Activated B cell treated with CpG ODN at 0.5 μM for 24 hours (primary cell): ENCODE measurements around the gene CPA3. TPM values are rescaled to one million over a fixed set of nuclear protein-coding genes. Genes with fewer than 3 reads are reported as not detected.

ENCODE experiments used
- ATAC-seq: fragments of 200-7000 bp; cut with Tn5 transposase; one replicate; pipeline ENCODE4 v1.10.0; 2021; ENCODE audit warnings: low read depth, mild to moderate bottlenecking, moderate library complexity
- CTCF ChIA-PET: fragments of 350-600 bp; sonication (Branson Sonifier 250); formaldehyde crosslinking; loops from one replicate; lab custom pipeline; 2021; ENCODE audit warnings: antibody characterized with exemption; lab: Charles Lee
- POLR2A ChIA-PET: fragments of 350-600 bp; sonication (Branson Sonifier 250); formaldehyde crosslinking; loops from one replicate; lab custom pipeline; 2021; ENCODE audit warnings: antibody characterized with exemption; lab: Charles Lee
- DNase-seq: peaks from one replicate; pipeline ENCODE4 v3.0.0; 2022
- H3K27ac Mint-ChIP-seq: one replicate; pipeline ENCODE4 v1.8.0; 2020; ENCODE audit warnings: mixed read lengths
- H3K27me3 Mint-ChIP-seq: one replicate; pipeline ENCODE4 v1.8.0; 2021; ENCODE audit warnings: mixed read lengths
- H3K36me3 Mint-ChIP-seq: one replicate; pipeline ENCODE4 v1.8.0; 2021; ENCODE audit warnings: low read depth, mixed read lengths
- H3K4me1 Mint-ChIP-seq: one replicate; pipeline ENCODE4 v1.8.0; 2021; ENCODE audit warnings: mixed read lengths
- H3K4me3 Mint-ChIP-seq: one replicate; pipeline ENCODE4 v1.8.0; 2020; ENCODE audit warnings: mild to moderate bottlenecking, mixed read lengths
- H3K9me3 Mint-ChIP-seq: one replicate; pipeline ENCODE4 v1.8.0; 2020; ENCODE audit warnings: mixed read lengths
- CTCF ChIP-seq: fragments of 200-600 bp; IDR thresholded peaks from one replicate; pipeline ENCODE4 v1.8.0; 2022; ENCODE audit warnings: antibody characterized with exemption, mild to moderate bottlenecking
- intact Hi-C: fragments of 100-400 bp; cut with micrococcal nuclease; formaldehyde crosslinking; loops from one replicate; pipeline ENCODE4 v1.15.1; 2024
- total RNA-seq: library from RNA; stranded (reverse); gene quantifications from 2 replicates; pipeline ENCODE4 v1.2.3, GENCODE V29; 2022

The CPA3 gene
- total RNA-seq, 1 donor from 2014 or later = not detected

DNA sequence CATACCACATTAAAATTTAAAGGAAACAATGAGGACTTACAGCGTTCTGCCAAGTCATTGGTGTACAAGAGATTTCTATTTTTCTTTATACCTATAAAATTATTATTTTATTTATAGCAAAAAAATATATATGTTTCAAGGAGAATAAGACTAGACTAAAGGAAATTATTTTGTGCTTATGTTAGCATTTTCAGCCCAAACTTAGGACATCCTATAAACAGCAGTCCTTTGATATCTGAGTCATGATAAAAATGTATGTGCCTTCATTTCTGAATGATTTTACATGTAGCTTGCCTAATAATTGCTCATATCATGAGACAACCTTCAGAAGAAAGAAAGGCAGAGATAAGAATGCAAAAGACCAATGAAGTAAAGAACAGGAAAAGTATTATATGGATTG lies 16.7 kb upstream of the CPA3 start:
- Mint-ChIP-seq H3K36me3 (no peaks in the 10 kb centered on the region), H3K27me3 (peaks cover 2% of the 10 kb centered on the region), H3K4me1 (no peaks in the 10 kb centered on the region), H3K9me3 (no peaks in the 10 kb centered on the region), H3K27ac (no peak overlapping the region), H3K4me3 (no peak overlapping the region)
- ChIA-PET POLR2A (no interaction called here), CTCF (no interaction called here)
- no peak for TF ChIP-seq CTCF
- ATAC-seq (no peak), DNase-seq (no peak)
- intact Hi-C loops = no loop called here

- no peaks in the 10 kb centered on the region for H3K4me1 Mint-ChIP-seq
These were observed 12.7 kb upstream of the CPA3 start for GRCh38 chr3:148852271-148852992.

DNA sequence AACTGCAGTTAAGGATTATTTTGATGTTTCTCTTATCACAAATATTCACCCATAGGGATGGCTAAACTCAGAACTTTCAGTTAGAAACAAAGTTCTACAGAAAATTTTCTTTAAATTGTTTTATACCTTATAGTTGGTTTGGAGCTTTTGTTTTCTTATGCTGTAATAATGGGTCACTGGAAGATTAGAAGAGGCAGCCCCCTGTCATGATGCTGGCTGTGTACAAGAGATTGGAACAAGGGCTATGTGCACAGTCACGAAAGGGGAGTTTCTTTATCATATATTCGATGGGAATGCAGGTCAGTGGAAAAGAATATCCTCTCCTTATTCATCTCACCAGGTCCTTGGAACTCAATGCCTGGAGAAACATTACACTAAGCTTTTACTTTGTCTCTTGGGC lies 12.0 kb upstream of the CPA3 start:
- ChIA-PET CTCF (no interaction called here), POLR2A (no interaction called here)
- Mint-ChIP-seq H3K36me3 (no peaks in the 10 kb centered on the region), H3K4me1 (no peaks in the 10 kb centered on the region), H3K27ac (no peak overlapping the region), H3K4me3 (no peak overlapping the region), H3K9me3 (no peaks in the 10 kb centered on the region), H3K27me3 (peaks cover 4% of the 10 kb centered on the region)
- DNase-seq = no peak
- intact Hi-C loops = no loop called here
- ATAC-seq = no peak
- no peak for TF ChIP-seq CTCF

More at GRCh38 chr3:148852271-148852992, 12.7 kb upstream of the CPA3 start:
- Mint-ChIP-seq H3K36me3 (no peaks in the 10 kb centered on the region), H3K27ac (no peak overlapping the region), H3K9me3 (no peaks in the 10 kb centered on the region), H3K4me3 (no peak overlapping the region), H3K27me3 (peaks cover 4% of the 10 kb centered on the region)
- no peak for TF ChIP-seq CTCF
- ChIA-PET POLR2A (no interaction called here), CTCF (no interaction called here)
- DNase-seq (no peak), ATAC-seq (no peak)
- intact Hi-C loops = no loop called here

- CTCF ChIA-PET = no interaction called here
- intact Hi-C loops = no loop called here
These were observed 11.0 kb upstream of the CPA3 start for GRCh38 chr3:148854061-148854460.

GRCh38 chr3:148856384-148856783 lies 8.7 kb upstream of the CPA3 start:
- ChIA-PET POLR2A (no interaction called here), CTCF (no interaction called here)
- DNase-seq (no peak), ATAC-seq (no peak)
- TF ChIP-seq CTCF = no peak
- Mint-ChIP-seq H3K9me3 (no peaks in the 10 kb centered on the region), H3K4me3 (no peak overlapping the region), H3K27ac (no peak overlapping the region), H3K27me3 (peaks cover 6% of the 10 kb centered on the region), H3K4me1 (no peaks in the 10 kb centered on the region), H3K36me3 (no peaks in the 10 kb centered on the region)
- intact Hi-C loops = no loop called here

More at GRCh38 chr3:148854061-148854460, 11.0 kb upstream of the CPA3 start:
- Mint-ChIP-seq H3K4me3 (no peak overlapping the region), H3K4me1 (no peaks in the 10 kb centered on the region), H3K27me3 (peaks cover 4% of the 10 kb centered on the region), H3K27ac (no peak overlapping the region), H3K9me3 (no peaks in the 10 kb centered on the region), H3K36me3 (no peaks in the 10 kb centered on the region)
- POLR2A ChIA-PET = no interaction called here
- no peak for TF ChIP-seq CTCF
- ATAC-seq = no peak
- no peak for DNase-seq
